Colonic mucosa (tissue), 4 donors: ENCODE results near the gene GPRC5D. TPM values are rescaled to one million over a fixed set of nuclear protein-coding genes. Genes with fewer than 3 reads are reported as not detected.
A peak's percentile ranks its signal among the peaks of the same experiment; 100 is the strongest.

Experiments
- DNase-seq: peaks from one replicate; pipeline ENCODE4 v3.0.0-alpha.2; 2020
- H3K27ac ChIP-seq: fragments of 200-600 bp; one replicate; pipeline ENCODE4 v1.8.0; 2021
- H3K27me3 ChIP-seq: fragments of 200-600 bp; one replicate; pipeline ENCODE4 v1.8.0; 2021
- H3K36me3 ChIP-seq: fragments of 200-600 bp; one replicate; pipeline ENCODE4 v1.8.0; 2021
- H3K4me1 ChIP-seq: fragments of 200-600 bp; one replicate; pipeline ENCODE4 v1.8.0; 2021; ENCODE audit warnings: mild to moderate bottlenecking
- H3K4me3 ChIP-seq: fragments of 200-600 bp; one replicate; pipeline ENCODE4 v1.8.0; 2021
- H3K9ac ChIP-seq, 2 donors: one replicate each; pipeline ENCODE4 v1.7.0; 2013; ENCODE audit warnings: control low read depth in 2 of 2, low read depth in 2 of 2, low read length in 2 of 2
- H3K9me3 ChIP-seq: fragments of 200-600 bp; one replicate; pipeline ENCODE4 v1.8.0; 2021
- intact Hi-C: fragments of 100-400 bp; cut with DNase I; formaldehyde crosslinking; loops from one replicate; pipeline ENCODE4 v1.14.1; 2022
- total RNA-seq, 2 donors: library from RNA; stranded (reverse); fragmentation: NEBNext Ultra II Directional in 1 of 2; extraction: Animal tissue kit (Norgen Biotek cat#: 25700) in 1 of 2; gene quantifications; one replicate each; pipeline ENCODE4 v1.2.1, GENCODE V29; 2021
- TF ChIP-seq, protein P1 (sequence below): fragments of 200-600 bp; IDR thresholded peaks from one replicate; pipeline ENCODE4 v1.8.0; 2022; ENCODE audit warnings: antibody characterized with exemption, mild to moderate bottlenecking
- donor health status: healthy.
- donor health status: DM: no; HTN: no; CAD: no.
- donor health status: DM: no; HTN: no; CAD: no.

Gene GPRC5D
- total RNA-seq, 2 donors from 2014 or later: 0.27 TPM; not detected in 1

DNA sequence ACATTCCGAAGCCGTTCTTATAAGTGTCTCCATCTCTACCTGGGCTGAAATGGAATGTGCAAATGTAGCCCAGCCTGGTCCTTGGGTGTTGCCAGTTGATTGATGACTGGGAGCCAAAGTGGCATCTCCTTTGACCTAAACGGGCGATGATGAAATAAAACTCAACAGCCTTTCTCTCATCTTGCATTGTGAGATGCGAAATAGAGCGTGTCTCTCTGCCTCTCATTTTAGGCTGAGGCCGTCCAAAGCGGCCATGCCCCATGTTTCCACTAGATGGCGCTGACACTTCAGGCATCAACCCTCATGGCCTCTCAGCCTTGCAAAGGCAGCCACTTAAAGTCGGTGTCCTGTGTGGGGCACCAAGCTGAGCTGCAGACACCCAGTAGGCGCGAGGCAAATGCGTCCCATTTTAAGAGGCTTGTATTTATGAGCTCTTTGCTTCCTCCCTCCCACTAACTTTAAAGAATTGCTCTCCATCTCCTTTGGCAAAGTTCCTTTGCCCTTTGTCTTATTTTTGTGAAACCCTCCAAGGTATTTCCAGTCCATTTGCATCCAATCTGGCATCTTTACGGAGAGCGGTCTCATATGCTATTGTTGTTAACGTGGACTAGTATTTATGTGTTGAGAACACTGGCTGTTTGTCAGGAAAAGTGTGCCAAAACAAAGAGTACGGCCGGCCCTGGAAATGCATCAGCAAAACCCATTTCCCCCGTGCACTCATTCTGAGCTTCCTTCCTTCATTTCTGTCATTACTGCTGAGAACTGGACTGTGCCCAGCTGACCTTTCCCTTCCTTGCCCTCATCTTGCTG, 35.6 kb downstream of the GPRC5D start:
- DNase-seq: peak; percentile 89
- no peaks in the 10 kb centered on the region for H3K4me1 ChIP-seq
- H3K27ac ChIP-seq: no peak overlapping the region
- H3K4me3 ChIP-seq: no peak overlapping the region
- intact Hi-C loops: loop anchor here (5.0 kb wide), 3 partner anchors 66 to 296 kb away; no protein-coding TSS in a partner anchor
- H3K36me3 ChIP-seq: no peaks in the 10 kb centered on the region
- TF ChIP-seq, protein P1, sequence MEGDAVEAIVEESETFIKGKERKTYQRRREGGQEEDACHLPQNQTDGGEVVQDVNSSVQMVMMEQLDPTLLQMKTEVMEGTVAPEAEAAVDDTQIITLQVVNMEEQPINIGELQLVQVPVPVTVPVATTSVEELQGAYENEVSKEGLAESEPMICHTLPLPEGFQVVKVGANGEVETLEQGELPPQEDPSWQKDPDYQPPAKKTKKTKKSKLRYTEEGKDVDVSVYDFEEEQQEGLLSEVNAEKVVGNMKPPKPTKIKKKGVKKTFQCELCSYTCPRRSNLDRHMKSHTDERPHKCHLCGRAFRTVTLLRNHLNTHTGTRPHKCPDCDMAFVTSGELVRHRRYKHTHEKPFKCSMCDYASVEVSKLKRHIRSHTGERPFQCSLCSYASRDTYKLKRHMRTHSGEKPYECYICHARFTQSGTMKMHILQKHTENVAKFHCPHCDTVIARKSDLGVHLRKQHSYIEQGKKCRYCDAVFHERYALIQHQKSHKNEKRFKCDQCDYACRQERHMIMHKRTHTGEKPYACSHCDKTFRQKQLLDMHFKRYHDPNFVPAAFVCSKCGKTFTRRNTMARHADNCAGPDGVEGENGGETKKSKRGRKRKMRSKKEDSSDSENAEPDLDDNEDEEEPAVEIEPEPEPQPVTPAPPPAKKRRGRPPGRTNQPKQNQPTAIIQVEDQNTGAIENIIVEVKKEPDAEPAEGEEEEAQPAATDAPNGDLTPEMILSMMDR: peak; percentile 98
- no peaks in the 10 kb centered on the region for H3K9me3 ChIP-seq
- no peak overlapping the region for H3K9ac ChIP-seq
- H3K27me3 ChIP-seq: no peaks in the 10 kb centered on the region

DNA sequence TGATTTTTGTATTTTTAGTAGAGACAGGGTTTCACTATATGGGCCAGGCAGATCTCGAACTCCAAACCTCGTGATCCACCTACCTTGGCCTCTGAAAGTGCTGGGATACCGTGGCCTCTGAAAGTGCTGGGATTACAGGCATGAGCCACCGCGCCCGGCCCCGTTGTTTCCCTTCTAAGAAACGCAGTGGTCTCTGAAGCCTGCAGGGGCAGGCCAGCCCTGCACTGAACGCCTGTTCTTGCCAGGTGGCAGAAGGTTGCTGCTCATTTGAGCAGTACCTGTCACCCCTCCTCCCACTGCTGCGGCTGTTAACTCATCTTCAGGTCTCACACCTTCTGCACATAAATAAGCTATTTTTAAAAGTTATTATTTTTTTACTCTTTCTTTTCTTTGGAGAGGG, 36.3 kb downstream of the GPRC5D start:
- no peaks in the 10 kb centered on the region for H3K9me3 ChIP-seq
- H3K36me3 ChIP-seq: no peaks in the 10 kb centered on the region
- no peak overlapping the region for H3K27ac ChIP-seq
- H3K27me3 ChIP-seq: no peaks in the 10 kb centered on the region
- TF ChIP-seq, protein P1: no peak
- H3K4me1 ChIP-seq: no peaks in the 10 kb centered on the region
- intact Hi-C loops: loop anchor here (5.0 kb wide), 3 partner anchors 67 to 297 kb away; no protein-coding TSS in a partner anchor
- no peak for DNase-seq
- H3K4me3 ChIP-seq: no peak overlapping the region
- no peak overlapping the region for H3K9ac ChIP-seq

DNA sequence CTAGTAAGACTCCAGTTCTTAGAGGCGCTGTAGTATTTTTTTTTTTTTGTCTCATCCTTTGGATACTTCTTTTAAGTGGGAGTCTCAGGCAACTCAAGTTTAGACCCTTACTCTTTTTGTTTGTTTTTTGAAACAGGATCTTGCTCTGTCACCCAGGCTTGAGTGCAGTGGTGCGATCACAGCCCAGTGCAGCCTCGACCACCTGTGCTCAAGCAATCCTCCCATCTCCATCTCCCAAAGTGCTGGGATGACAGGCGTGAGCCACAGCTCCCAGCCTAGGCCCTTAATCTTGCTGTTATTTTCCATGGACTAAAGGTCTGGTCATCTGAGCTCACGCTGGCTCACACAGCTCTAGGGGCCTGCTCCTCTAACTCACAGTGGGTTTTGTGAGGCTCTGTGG, 39.3 kb downstream of the GPRC5D start:
- Histone ChIP-seq H3K9ac (no peak overlapping the region), H3K4me1 (peaks cover 6% of the 10 kb centered on the region), H3K36me3 (no peaks in the 10 kb centered on the region), H3K9me3 (no peaks in the 10 kb centered on the region), H3K4me3 (no peak overlapping the region), H3K27me3 (no peaks in the 10 kb centered on the region), H3K27ac (no peak overlapping the region)
- no peak for DNase-seq
- intact Hi-C loops: no loop called here
- TF ChIP-seq, protein P1: no peak

DNA sequence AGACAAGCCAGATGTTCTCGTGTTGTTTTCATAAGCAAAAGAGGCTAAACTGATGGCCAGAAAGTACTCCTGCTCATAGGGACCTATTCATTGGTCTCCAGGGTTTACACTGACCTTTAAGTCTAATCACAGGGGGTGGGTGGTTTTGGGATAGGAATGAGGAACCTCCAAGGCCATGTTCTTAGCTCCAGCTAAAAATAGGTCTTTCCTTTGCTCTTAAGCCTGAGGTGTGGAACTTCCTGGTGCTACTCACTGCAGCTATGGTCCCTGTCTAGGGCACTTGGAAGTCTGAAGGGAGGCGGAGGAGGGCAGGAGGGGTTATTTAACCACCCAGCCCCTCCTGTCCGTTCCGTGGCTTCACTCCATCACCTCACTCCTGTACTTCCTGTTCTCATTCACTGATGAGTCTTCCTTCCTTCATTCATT, 42.0 kb downstream of the GPRC5D start:
- no peak overlapping the region for H3K4me3 ChIP-seq
- no peaks in the 10 kb centered on the region for H3K36me3 ChIP-seq
- intact Hi-C loops: no loop called here
- no peak overlapping the region for H3K9ac ChIP-seq
- TF ChIP-seq, protein P1: no peak
- H3K27ac ChIP-seq: no peak overlapping the region
- DNase-seq: no peak
- peaks cover 6% of the 10 kb centered on the region for H3K4me1 ChIP-seq
- H3K9me3 ChIP-seq: no peaks in the 10 kb centered on the region
- H3K27me3 ChIP-seq: no peaks in the 10 kb centered on the region

DNA sequence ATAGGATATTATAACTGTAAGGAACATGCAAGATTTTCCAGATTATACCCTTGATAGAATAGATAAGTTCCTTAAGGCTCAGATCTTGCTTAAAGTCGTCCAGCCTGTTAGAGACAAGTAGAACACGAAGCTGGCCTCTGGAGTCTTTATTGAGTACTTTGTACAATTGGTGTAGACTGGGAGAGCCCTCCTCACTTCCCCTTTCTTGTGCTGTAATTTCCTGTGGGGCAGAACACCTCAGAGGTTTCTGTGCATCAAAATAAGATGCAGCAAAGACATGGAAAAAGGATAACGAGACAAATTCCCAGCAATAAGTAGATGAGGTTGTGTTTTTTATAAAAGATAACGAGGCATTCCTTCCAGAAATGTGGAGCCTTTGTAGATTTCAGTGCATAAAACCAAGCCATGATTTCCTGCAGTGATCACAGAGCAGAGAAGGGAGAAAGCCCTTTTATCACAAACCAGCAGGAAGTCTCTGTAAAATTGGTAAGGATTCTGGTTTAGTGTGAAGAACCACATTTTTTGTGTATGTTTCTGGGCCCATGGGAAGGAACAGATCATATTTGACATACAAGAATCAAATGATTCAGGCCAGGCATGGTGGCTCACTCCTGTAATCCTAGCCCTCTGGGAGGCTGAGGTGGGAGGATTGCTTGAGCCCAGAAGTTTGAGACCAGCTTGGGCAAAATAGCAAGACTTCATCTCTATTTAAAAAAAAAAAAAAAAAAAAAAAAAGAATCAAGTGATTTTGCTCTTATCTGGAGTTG, 42.6 kb downstream of the GPRC5D start:
- no peaks in the 10 kb centered on the region for H3K36me3 ChIP-seq
- no peaks in the 10 kb centered on the region for H3K27me3 ChIP-seq

More for the DNA sequence above, 42.6 kb downstream of the GPRC5D start:
- TF ChIP-seq, protein P1: no peak
- no peak for DNase-seq
- Histone ChIP-seq H3K27ac (no peak overlapping the region), H3K4me3 (no peak overlapping the region), H3K9me3 (no peaks in the 10 kb centered on the region), H3K4me1 (peaks cover 6% of the 10 kb centered on the region), H3K9ac (peak overlapping the region in 1 of 2 donors; percentile 1)
- intact Hi-C loops: no loop called here
